ENCODE data around the gene PARP11.
A peak's percentile ranks its signal among the peaks of the same experiment; 100 is the strongest.

Gene PARP11

GRCh38 chr12:3896801-3897351, 23.7 kb upstream of the PARP11 start:
- no peak for TF ChIP-seq CTCF (IDR thresholded peaks at IDR 0.05; ENCODE audit: low read depth, low read length)
- DNase-seq (ENCODE audit: extremely low read depth, low read depth), result no peak

- DNase-seq (ENCODE audit: extremely low read depth, low read depth), result no peak
- no peak for TF ChIP-seq CTCF (IDR thresholded peaks at IDR 0.05; ENCODE audit: low read depth, low read length)
Measured at GRCh38 chr12:3896356-3896755, 23.2 kb upstream of the PARP11 start.

GRCh38 chr12:3892631-3893030, 19.4 kb upstream of the PARP11 start:
- DNase-seq (ENCODE audit: extremely low read depth, low read depth), result no peak
- no peak for TF ChIP-seq CTCF (IDR thresholded peaks at IDR 0.05; ENCODE audit: low read depth, low read length)

GRCh38 chr12:3891201-3891600, 18.0 kb upstream of the PARP11 start:
- no peak for DNase-seq (ENCODE audit: extremely low read depth, low read depth)

GRCh38 chr12:3888659-3889058, 15.5 kb upstream of the PARP11 start:
- DNase-seq (ENCODE audit: extremely low read depth, low read depth), result no peak
- no peak for TF ChIP-seq CTCF (IDR thresholded peaks at IDR 0.05; ENCODE audit: low read depth, low read length)

More at GRCh38 chr12:3891201-3891600, 18.0 kb upstream of the PARP11 start:
- TF ChIP-seq CTCF (IDR thresholded peaks at IDR 0.05; ENCODE audit: low read depth, low read length), result no peak

GRCh38 chr12:3885277-3886094, 12.3 kb upstream of the PARP11 start:
- peak; percentile 80 for TF ChIP-seq CTCF (IDR thresholded peaks at IDR 0.05; ENCODE audit: low read depth, low read length)
- DNase-seq (ENCODE audit: extremely low read depth, low read depth), result peak; percentile 19

GRCh38 chr12:3884671-3885070, 11.5 kb upstream of the PARP11 start:
- no peak for TF ChIP-seq CTCF (IDR thresholded peaks at IDR 0.05; ENCODE audit: low read depth, low read length)
- no peak for DNase-seq (ENCODE audit: extremely low read depth, low read depth)
